Activated CD4-positive, alpha-beta T cell treated with anti-CD3 and anti-CD28 coated beads for 48 hours (primary cell): ENCODE results near the gene SPTSSA.
"Not testable (repeated sequence)": the region's sequence is repeated elsewhere in the genome, so short reads cannot be mapped to it uniquely, and the experiment has no call there.

Source experiments
- DNase-seq: peaks from one replicate; pipeline ENCODE4 v3.0.0-alpha.2; 2020

The SPTSSA gene

GRCh38 chr14:34470319-34470718, 8.3 kb upstream of the SPTSSA start:
- no peak for DNase-seq

- DNase-seq = no peak
These were observed 4.7 kb upstream of the SPTSSA start for GRCh38 chr14:34466691-34467090.

DNA sequence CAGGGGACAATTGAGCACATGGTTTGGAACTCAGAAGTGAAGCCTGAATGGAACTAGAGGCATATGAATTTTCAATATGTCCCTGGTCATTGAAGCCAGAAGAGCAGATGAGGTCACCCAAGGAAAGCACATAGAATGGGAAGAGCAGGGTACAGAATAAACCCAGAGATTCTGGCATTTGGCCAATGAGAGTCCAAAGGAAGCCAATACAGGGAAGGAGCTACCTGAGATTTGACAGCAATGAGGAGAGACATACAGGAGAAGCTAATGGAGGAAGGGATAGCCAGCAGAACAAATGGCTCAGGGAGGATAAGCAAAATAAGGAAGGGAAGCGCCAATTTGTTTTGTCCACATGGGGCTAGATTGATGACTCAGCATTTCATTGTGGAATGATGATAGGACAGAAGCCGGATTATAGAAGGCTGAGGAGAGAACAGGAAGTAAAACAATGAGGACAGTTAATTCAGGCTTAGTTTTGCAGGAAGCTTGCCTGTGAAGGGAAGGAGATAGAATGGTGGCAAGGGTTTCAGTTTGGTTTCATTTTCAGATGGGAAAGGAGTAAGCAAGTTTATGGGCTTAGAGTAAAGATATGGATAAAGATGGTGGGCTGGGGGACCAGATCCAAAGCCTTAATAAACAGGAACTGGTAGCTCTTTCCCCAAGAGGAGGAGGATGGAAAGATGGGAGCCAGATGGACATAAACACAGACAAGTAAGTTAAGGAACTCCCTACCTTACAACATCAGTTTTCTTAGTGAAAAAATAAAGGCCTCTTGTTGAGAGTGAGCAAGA, 3.2 kb upstream of the SPTSSA start:
- DNase-seq = no peak

- DNase-seq = no peak
These were observed 1.5 kb upstream of the SPTSSA start for GRCh38 chr14:34463598-34463961.

GRCh38 chr14:34461334-34462131, 507 bp downstream of the SPTSSA start:
- DNase-seq = peak; percentile 40

DNA sequence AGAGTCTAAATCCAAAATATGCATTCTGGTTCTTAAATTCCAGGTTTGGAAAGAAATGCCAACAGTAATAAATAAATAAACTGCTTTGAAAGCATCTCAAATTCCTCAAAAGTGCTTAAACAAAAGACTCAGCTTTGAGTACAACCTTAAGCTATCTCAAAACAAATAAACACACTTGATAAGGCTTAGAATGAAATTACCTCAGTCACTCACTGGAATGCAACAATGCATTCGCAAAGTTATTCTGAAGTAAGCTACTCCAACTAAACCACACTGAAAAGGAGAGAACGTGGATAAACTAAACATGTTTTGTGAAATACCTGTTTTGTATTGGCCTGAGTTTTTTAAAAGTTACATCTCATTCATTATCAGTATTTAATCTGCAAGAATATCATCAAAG, 1.2 kb downstream of the SPTSSA start:
- no peak for DNase-seq

DNA sequence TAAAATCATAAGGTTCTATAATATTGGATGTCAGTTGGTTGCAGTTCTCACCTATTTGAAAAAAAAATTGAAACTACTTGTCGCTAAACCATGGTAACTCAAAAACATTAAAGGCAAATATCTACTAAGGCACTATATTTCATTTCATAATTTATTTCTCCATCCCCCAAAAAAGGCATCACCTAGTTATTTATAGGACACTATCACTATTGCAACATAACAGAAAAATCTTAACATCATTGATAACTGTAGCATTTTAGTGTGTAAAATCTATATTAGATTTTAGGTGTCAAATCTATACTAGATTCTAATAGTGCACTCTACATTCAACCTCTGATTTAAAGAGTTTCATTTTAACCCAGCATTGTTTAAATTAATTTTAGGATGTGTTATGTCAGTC, 1.7 kb downstream of the SPTSSA start:
- no peak for DNase-seq

- no peak for DNase-seq
These were observed 4.9 kb downstream of the SPTSSA start for GRCh38 chr14:34457186-34457585.

DNA sequence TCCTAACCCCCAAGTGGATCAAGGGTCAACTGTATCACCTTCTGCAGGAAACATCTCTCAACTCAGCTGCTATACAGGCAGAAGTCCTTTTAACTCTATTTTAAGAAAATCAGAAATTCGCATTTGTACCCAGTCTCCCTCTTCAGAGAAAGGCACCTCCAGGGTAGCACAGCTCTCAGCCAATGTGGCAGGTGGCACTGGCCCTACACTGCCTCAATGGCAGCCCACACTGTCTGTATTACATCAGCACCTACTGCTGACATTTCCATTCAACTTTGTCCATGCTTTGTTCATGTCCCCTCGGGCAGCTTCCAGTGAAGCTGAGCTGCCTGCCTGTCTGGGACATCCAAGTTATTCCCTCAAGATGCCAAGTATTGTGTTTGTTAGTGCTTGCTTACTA, 8.8 kb downstream of the SPTSSA start:
- DNase-seq = no peak

DNA sequence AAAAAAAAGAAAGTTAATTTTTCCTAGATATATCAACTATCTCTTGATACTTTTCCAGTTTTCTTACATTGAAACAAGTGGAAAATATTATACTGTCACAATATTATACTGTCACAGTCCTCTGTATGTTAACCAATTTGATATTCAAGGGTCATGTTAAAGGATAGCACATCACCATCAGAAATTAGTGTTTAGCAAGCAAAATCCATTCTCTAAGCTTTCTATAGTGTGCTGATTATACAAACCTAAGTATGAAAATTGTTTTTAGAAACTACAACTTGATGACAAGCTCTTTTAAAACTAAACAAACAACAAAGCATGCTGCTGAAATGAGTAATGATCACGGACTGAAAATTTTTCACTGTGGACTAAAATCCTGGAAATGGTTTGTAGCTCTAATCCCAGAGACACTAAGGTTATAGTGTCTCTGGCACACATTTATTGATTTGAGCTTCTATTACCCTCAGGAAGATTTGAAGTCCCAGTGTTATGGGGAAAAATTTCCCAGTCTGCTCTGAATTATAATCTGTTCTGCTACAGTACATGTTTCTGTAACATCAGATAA, 9.7 kb downstream of the SPTSSA start:
- no peak for DNase-seq

GRCh38 chr14:34450958-34451357, 11.1 kb downstream of the SPTSSA start:
- DNase-seq = no peak

DNA sequence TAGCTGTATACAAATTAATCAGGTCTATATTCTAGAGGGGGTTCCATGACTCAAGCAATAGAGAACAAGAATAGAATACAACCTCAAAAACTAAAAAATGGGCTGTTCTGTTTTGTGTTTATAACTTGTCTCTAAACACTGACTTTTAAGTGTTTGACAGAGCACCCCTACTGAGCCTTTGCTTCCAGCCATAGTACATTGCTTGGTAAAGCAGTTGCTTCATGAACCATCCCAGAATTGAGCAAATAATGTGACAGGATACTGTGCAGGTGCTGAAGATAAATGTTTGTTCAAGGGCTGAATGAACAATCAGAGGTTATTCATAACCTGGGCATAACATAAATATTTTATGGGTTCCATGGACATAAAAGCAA, 11.5 kb downstream of the SPTSSA start:
- DNase-seq = no peak

GRCh38 chr14:34449819-34450541, 12.1 kb downstream of the SPTSSA start:
- DNase-seq = no peak

GRCh38 chr14:34439090-34439489, 22.9 kb downstream of the SPTSSA start:
- no peak for DNase-seq

DNA sequence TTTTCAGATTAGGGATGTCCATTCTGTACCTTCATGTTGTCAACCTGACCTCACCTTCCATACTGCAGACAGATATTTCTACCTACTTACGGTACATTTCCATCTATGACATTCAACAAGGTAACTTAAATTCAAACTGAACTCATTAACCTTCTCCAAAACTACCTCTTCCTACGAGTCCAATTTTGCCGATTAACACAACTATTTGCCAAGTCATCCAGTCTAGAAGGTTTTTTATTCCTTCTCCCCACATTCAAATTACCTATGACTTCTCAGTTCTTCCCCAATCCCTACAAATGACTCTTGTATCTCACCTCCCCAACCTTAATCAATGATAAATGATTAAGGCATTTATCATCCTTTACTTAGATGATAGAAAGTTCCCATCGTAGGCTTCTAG, 23.6 kb downstream of the SPTSSA start:
- DNase-seq = no peak

GRCh38 chr14:34437729-34438080, 24.3 kb downstream of the SPTSSA start:
- DNase-seq = no peak

- DNase-seq = no peak
These were observed 24.9 kb downstream of the SPTSSA start for GRCh38 chr14:34436960-34437728.

GRCh38 chr14:34436118-34436905, 25.7 kb downstream of the SPTSSA start:
- DNase-seq = no peak

GRCh38 chr14:34433957-34434356, 28.1 kb downstream of the SPTSSA start:
- DNase-seq = no peak

DNA sequence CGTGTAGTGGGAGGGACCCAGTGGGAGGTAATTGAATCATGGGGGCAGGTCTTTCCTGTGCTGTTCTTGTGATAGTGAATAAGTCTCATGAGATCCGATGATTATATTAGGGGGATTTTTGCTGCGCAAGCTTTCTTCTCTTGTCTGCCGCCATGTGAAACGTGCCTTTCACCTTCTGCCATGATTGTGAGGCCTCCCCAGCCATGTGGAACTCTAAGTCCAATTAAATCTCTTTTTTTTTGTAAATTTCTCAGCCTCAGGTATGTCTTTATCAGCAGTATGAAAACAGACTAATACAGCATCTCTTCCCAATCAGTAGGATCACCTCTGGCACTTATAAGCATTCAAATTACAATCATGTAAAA, 34.0 kb downstream of the SPTSSA start:
- DNase-seq = not testable (repeated sequence)

DNA sequence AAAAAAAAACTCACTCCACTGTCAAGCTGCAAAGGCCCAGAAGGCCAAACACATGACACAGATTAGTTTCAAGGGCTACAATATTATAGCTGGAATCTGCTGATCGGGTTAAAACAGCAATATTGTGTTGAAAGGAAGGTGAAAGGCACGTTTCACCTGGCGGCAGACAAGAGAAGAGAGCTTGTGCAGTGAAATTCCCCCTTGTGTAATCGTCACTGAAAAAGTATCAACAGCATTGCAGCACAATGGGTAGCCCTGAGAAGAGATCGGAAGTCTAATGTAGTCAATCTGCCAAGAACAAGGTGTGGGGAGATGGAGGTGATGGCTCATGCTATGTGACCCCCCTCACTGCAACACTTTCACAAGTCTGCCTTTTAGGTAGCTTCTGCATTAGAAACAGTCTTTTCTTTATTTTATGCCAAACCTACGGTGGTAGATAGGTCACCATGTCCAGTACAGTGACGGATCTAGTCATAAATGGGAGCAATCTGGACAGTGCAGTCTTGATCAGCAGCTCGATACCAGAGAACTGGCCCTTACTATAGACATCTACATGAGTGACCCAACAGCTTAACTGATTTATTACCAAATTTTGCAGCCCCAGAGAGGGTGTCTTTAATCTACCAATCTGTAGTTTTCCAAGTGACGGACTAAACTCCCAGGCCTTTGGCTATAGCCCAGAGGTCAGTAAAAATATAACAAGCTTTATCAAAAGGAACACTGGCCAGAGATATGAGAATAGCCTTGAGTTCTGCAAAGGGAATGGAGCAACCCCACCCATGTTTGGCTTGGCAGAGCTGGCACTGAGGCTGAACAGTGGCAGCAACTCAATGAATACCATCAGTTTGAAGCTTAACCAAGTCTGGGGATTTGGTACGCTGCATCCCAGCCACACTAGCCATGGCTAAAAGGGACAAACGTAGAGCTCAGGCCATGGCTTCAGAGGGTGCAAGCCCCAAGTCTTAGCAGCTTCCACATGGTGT, 35.4 kb downstream of the SPTSSA start:
- no peak for DNase-seq
